HCT116 (cell line): ENCODE results near the gene TMEM51. TPM values are rescaled to one million over a fixed set of nuclear protein-coding genes. Genes with fewer than 3 reads are reported as not detected.
A peak's percentile ranks its signal among the peaks of the same experiment; 100 is the strongest.

Experiments
- ATAC-seq: fragments of 200-7000 bp; cut with Tn5 transposase; 2 replicates; pipeline ENCODE4 v1.9.1; 2020; ENCODE audit warnings: mild to moderate bottlenecking, moderate library complexity
- BruUV-seq: library from RNA; stranded (reverse); fragments of 400-500 nt; replicated peaks from 2 replicates; lab custom pipeline; 2021; lab: Mats Ljungman, UMichigan
- CTCF ChIA-PET: fragments of 300-600 bp; sonication (Branson Sonifier 250); formaldehyde crosslinking; loops from one replicate; lab custom pipeline; 2021; ENCODE audit warnings: antibody characterized with exemption; lab: Charles Lee
- POLR2A ChIA-PET: fragments of 300-600, 350-600 bp; sonication (Branson Sonifier 250); formaldehyde crosslinking; loops from one replicate; lab custom pipeline; 2021; ENCODE audit warnings: antibody characterized with exemption; lab: Charles Lee
- RAD21 ChIA-PET, 2 experiments: fragments of 300-600 bp; sonication (Branson Sonifier 250); formaldehyde crosslinking; loops; one replicate each; lab custom pipeline; 2023; ENCODE audit warnings: low total read pairs in 2 of 2; ENCODE audit not compliant: uncharacterized antibody in 2 of 2, unreplicated experiment in 2 of 2, low non-redundant PET in 1 of 2; lab: Charles Lee
- DNase-seq: peaks from one replicate; pipeline ENCODE4 v3.0.0-alpha.2; 2010; ENCODE audit warnings: low read depth, low spot score
- H2AFZ ChIP-seq: fragments of 200-600 bp; shearing (Covaris generic), sonication (generic); 2 replicates; pipeline ENCODE4 v1.6.1; 2017; ENCODE audit warnings: low read depth, mixed run types, mixed read lengths, antibody characterized with exemption, low read length; ENCODE audit not compliant: poor library complexity, severe bottlenecking
- H3K27ac ChIP-seq: 2 replicates; pipeline ENCODE4 v1.5.1; 2012; ENCODE audit warnings: low read depth, low read length
- H3K27me3 ChIP-seq: fragments of 200-600 bp; sonication (generic); 2 replicates; pipeline ENCODE4 v1.6.1; 2016; ENCODE audit warnings: mixed run types, low read length, mixed read lengths; ENCODE audit not compliant: insufficient read depth
- H3K36me3 ChIP-seq, 2 experiments: fragments of 200-500 bp in 1 of 2; fragments of 200-600 bp in 1 of 2; sonication (Bioruptor generic) in 1 of 2; sonication (generic) in 1 of 2; 2 replicates each; pipeline versions ENCODE4 v1.5.1 to v1.6.1; 2014 to 2016; ENCODE audit warnings: low read length in 2 of 2, inconsistent platforms in 1 of 2, mixed read lengths in 1 of 2, mixed run types in 1 of 2; ENCODE audit not compliant: insufficient read depth in 2 of 2, control insufficient read depth in 1 of 2
- H3K4me1 ChIP-seq, 2 experiments: fragments of 200-600 bp in 1 of 2; sonication (generic) in 1 of 2; 2 replicates each; pipeline versions ENCODE4 v1.5.1 to v1.6.1; 2012 to 2017; ENCODE audit warnings: low read length in 2 of 2, inconsistent platforms in 1 of 2, mild to moderate bottlenecking in 1 of 2, mixed read lengths in 1 of 2, mixed run types in 1 of 2, moderate library complexity in 1 of 2; ENCODE audit not compliant: insufficient read depth in 2 of 2, control insufficient read depth in 1 of 2
- H3K4me2 ChIP-seq: fragments of 200-600 bp; sonication (generic); 2 replicates; pipeline ENCODE4 v1.6.1; 2017; ENCODE audit warnings: mixed run types, low read length, mixed read lengths
- H3K4me3 ChIP-seq, 2 experiments: fragments of 200-600 bp in 1 of 2; sonication (generic) in 1 of 2; replicated peaks in 1 of 2; 2 replicates each; pipeline ENCODE4 v1.5.1; 2011 to 2016; ENCODE audit warnings: low read length in 2 of 2, control low read depth in 1 of 2, low read depth in 1 of 2, mild to moderate bottlenecking in 1 of 2, mixed read lengths in 1 of 2, mixed run types in 1 of 2
- H3K79me2 ChIP-seq: fragments of 200-600 bp; sonication (generic); 2 replicates; pipeline ENCODE4 v1.6.1; 2017; ENCODE audit warnings: mild to moderate bottlenecking, mixed run types, low read length, moderate library complexity, mixed read lengths; ENCODE audit not compliant: insufficient read depth
- H3K9ac ChIP-seq: fragments of 200-600 bp; sonication (generic); 2 replicates; pipeline ENCODE4 v1.6.1; 2016; ENCODE audit warnings: low read length, mixed read lengths
- H3K9me2 ChIP-seq: fragments of 200-600 bp; sonication (generic), shearing (Covaris generic); 2 replicates; pipeline ENCODE4 v1.6.1; 2017; ENCODE audit warnings: mixed run types, mild to moderate bottlenecking, moderate library complexity; ENCODE audit not compliant: insufficient read depth
- H3K9me3 ChIP-seq, 2 experiments: fragments of 200-500 bp in 1 of 2; fragments of 200-600 bp in 1 of 2; sonication (Bioruptor generic) in 1 of 2; sonication (generic) in 1 of 2; 2 replicates each; pipeline ENCODE4 v1.6.1; 2014 to 2017; ENCODE audit warnings: low read length in 2 of 2, mixed read lengths in 2 of 2, inconsistent platforms in 1 of 2, low read depth in 1 of 2, mild to moderate bottlenecking in 1 of 2, mixed run types in 1 of 2, moderate library complexity in 1 of 2; ENCODE audit not compliant: control insufficient read depth in 1 of 2, insufficient read depth in 1 of 2
- H4K20me1 ChIP-seq: fragments of 200-600 bp; sonication (generic), shearing (Covaris generic); 2 replicates; pipeline ENCODE4 v1.6.1; 2017; ENCODE audit warnings: mixed run types, mild to moderate bottlenecking, moderate library complexity; ENCODE audit not compliant: insufficient read depth
- CBX3 ChIP-seq: IDR thresholded peaks from 2 replicates; pipeline ENCODE4 v1.6.1; 2012; ENCODE audit warnings: low read depth
- EZH2 ChIP-seq: fragments of 200-600 bp; sonication (generic); IDR thresholded peaks from 2 replicates; pipeline ENCODE4 v1.6.1; 2017; ENCODE audit warnings: antibody characterized with exemption, mixed run types
- EZH2phosphoT487 ChIP-seq: fragments of 200-600 bp; IDR thresholded peaks from 2 replicates; pipeline ENCODE4 v1.6.1; 2018; ENCODE audit warnings: antibody characterized with exemption, borderline replicate concordance
- JUND ChIP-seq: IDR thresholded peaks from 2 replicates; pipeline ENCODE4 v1.6.1; 2012
- POLR2AphosphoS5 ChIP-seq: IDR thresholded peaks from 2 replicates; pipeline ENCODE4 v1.6.1; 2011; ENCODE audit warnings: mild to moderate bottlenecking, low read depth, low read length, moderate library complexity
- SIN3A ChIP-seq: IDR thresholded peaks from 2 replicates; pipeline ENCODE4 v1.6.1; 2012; ENCODE audit warnings: low read depth
- SP1 ChIP-seq: IDR thresholded peaks from 2 replicates; pipeline ENCODE4 v1.6.1; 2012; ENCODE audit warnings: low read depth
- YY1 ChIP-seq: IDR thresholded peaks from 2 replicates; pipeline ENCODE4 v1.6.1; 2011; ENCODE audit warnings: low read length, low read depth, moderate library complexity, mild to moderate bottlenecking; ENCODE audit not compliant: insufficient replicate concordance; ENCODE audit errors: extremely low read depth
- ZNF274 ChIP-seq: fragments of 200-500 bp; sonication (Bioruptor generic); IDR thresholded peaks from 2 replicates; pipeline ENCODE4 v1.6.1; 2014; ENCODE audit warnings: mild to moderate bottlenecking, low read depth, low read length, inconsistent platforms
- intact Hi-C: fragments of 100-400 bp; cut with micrococcal nuclease; formaldehyde crosslinking; loops from 2 replicates; pipeline ENCODE4 v1.10.0; 2022
- total RNA-seq: library from RNA; stranded (reverse); gene quantifications from one replicate; pipeline ENCODE4 v1.2.1, GENCODE V29; 2021; ENCODE audit not compliant: unreplicated experiment
- TF ChIP-seq, protein P1 (sequence below), 3 experiments: fragments of 200-600 bp in 1 of 3; sonication (generic) in 1 of 3; IDR thresholded peaks in 2 of 3; conservative IDR thresholded peaks in 1 of 3; 2 replicates each; pipeline ENCODE4 v1.5.1; 2012 to 2017; ENCODE audit warnings: low read depth in 2 of 3, low read length in 2 of 3, antibody characterized with exemption in 1 of 3, borderline replicate concordance in 1 of 3, control low read depth in 1 of 3, mild to moderate bottlenecking in 1 of 3, mixed read lengths in 1 of 3, mixed run types in 1 of 3, moderate library complexity in 1 of 3; ENCODE audit not compliant: insufficient read depth in 1 of 3
- TF ChIP-seq, protein P2 (sequence below): IDR thresholded peaks from 2 replicates; pipeline ENCODE4 v1.6.1; 2012

Gene TMEM51
- total RNA-seq, 1 experiment from 2014 or later, result 16.6 TPM

DNA sequence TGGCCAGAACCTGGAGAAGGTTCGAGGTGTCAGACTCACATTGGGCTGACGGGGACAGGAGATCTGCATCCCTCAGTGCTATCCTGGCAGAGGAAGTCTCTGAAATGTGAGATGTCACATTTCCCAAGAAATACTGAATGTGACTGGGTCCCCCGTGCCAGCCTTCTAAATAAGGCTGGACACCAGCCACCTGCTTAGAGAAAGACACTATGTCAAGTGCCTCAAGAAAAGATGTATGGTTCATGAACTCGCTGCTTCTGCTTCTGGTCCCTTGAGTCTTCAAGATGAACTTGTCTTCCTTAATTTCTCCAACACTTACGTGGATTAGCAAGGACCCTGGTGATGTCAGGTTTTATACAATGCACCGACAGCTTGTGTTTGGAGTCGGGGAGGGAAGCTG is 51.4 kb downstream of the TMEM51 start (continued):
- TF ChIP-seq ZNF274, result no peak
- no peak for TF ChIP-seq SP1
- no peak for TF ChIP-seq POLR2AphosphoS5
- no peak for TF ChIP-seq CBX3

DNA sequence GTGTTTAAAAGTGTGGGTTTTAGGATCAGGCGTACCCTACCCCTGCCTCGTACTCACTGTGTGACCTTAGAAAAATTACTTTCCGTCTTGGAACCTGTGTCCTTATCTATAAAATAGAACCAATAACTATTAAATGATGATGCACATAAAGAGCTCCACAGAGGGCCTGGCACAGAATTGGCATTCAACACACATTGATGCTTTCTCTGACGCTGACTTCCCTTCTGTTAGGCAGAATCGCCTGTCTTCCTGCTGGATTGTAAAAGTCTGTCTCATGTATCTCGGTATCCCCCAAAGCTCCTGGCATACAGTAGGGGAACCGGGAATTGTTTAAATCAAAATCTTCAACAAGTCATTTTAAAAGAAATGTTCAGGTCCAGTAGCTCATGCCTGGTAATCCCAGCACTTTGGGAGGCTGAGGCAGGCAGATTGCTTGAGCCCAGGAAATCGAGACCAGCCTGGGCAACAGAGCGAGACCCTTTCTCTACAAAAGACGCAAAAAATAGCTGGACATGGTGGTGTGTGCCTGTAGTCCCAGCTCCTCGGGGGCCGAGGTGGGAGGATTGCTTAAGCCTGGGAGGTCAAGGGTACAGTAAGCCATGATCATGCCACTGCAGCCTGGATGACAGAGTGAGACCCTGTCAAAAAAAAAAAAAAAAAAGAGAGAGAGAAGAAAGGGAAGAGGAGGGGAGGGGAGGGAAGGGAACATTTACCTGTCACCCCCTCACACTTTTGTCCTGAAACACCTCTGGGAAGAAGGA is 52.2 kb downstream of the TMEM51 start:
- ChIA-PET CTCF (no interaction called here), RAD21 (no interaction called here), POLR2A (no interaction called here)
- ATAC-seq (no peak), DNase-seq (no peak)
- no peaks in the 10 kb centered on the region for H3K27me3 ChIP-seq
- BruUV-seq, result no TSS peak
- H4K20me1 ChIP-seq, result no peaks in the 10 kb centered on the region
- no peak overlapping the region for H2AFZ ChIP-seq
- no peaks in the 10 kb centered on the region for H3K9me3 ChIP-seq
- 0 out of 2 replicates have a peak overlapping the region, but pooled peaks have one; percentile 9 for H3K4me2 ChIP-seq
- H3K36me3 ChIP-seq, result 0 out of 4 replicates have a peak, but pooled peaks cover 0 to 3% of the 10 kb centered on the region in 2 experiments
- peaks cover 86% of the 10 kb centered on the region for H3K79me2 ChIP-seq
- no peaks in the 10 kb centered on the region for H3K9me2 ChIP-seq
- H3K4me3 ChIP-seq, result no peak overlapping the region
- TF ChIP-seq, protein P1, sequence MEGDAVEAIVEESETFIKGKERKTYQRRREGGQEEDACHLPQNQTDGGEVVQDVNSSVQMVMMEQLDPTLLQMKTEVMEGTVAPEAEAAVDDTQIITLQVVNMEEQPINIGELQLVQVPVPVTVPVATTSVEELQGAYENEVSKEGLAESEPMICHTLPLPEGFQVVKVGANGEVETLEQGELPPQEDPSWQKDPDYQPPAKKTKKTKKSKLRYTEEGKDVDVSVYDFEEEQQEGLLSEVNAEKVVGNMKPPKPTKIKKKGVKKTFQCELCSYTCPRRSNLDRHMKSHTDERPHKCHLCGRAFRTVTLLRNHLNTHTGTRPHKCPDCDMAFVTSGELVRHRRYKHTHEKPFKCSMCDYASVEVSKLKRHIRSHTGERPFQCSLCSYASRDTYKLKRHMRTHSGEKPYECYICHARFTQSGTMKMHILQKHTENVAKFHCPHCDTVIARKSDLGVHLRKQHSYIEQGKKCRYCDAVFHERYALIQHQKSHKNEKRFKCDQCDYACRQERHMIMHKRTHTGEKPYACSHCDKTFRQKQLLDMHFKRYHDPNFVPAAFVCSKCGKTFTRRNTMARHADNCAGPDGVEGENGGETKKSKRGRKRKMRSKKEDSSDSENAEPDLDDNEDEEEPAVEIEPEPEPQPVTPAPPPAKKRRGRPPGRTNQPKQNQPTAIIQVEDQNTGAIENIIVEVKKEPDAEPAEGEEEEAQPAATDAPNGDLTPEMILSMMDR (IDR thresholded peaks at IDR 0.05 in 2 of 3, conservative IDR thresholded peaks at IDR 0.05 in 1 of 3; ENCODE audit: borderline replicate concordance in 1 of 3, insufficient read depth in 1 of 3, low read depth in 2 of 3, low read length in 2 of 3), result no peak
- no peak for TF ChIP-seq JUND
- no peak for TF ChIP-seq EZH2phosphoT487
- TF ChIP-seq SP1, result no peak
- no peak for TF ChIP-seq EZH2
- no peak for TF ChIP-seq YY1
- TF ChIP-seq, protein P2, sequence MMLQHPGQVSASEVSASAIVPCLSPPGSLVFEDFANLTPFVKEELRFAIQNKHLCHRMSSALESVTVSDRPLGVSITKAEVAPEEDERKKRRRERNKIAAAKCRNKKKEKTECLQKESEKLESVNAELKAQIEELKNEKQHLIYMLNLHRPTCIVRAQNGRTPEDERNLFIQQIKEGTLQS, result no peak
- no peak for TF ChIP-seq POLR2AphosphoS5
- no peak for TF ChIP-seq SIN3A
- H3K27ac ChIP-seq, result no peak overlapping the region
- H3K4me1 ChIP-seq, result peaks cover 17 to 49% of the 10 kb centered on the region in 2 experiments
- no peak overlapping the region for H3K9ac ChIP-seq
- intact Hi-C loops, result no loop called here
